Superior temporal gyrus (tissue), 1 donor: ENCODE data around the gene SFXN3.

ENCODE experiments used
- DNase-seq: peaks from one replicate; pipeline ENCODE4 v3.0.0-alpha.2; 2016; ENCODE audit errors: extremely low spot score

Gene SFXN3

GRCh38 chr10:101056365-101057151, 25.5 kb downstream of the SFXN3 start:
- DNase-seq = no peak

GRCh38 chr10:101060036-101060950, 29.3 kb downstream of the SFXN3 start:
- peak; percentile 93 for DNase-seq

DNA sequence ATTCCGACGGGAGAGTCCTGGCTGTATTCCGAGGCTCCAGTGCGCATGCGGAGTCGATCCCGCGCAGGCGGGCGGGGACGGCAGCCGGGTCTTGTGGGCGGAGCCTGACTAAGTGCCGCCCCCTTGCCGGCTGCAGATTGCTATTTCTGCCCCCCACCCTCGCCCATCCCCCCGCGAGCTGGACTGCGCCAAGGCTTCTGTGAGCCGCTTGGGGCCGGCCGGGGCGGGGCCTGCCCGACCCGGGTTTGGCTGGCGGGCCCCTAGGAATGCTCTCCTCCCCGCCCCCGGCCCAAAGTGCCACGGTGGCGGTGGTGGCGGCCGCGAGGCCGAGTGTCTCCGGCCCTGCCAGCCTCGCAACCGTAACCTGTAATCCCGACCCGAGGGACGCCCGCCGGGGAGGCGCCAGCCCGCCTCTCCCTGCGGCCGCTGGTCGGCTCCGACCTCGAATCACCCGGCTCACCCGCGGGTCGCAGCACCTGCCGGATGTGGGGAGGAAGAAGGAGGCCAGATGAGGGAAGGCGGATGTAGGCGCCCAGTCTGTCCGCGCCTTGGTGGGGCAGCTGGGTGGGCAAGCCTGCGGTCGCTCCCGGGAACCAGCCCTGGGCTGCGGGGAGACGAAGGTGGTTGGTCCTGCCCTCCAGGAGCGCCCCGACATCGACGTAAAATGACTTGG, 30.1 kb downstream of the SFXN3 start:
- peak; percentile 90 for DNase-seq

DNA sequence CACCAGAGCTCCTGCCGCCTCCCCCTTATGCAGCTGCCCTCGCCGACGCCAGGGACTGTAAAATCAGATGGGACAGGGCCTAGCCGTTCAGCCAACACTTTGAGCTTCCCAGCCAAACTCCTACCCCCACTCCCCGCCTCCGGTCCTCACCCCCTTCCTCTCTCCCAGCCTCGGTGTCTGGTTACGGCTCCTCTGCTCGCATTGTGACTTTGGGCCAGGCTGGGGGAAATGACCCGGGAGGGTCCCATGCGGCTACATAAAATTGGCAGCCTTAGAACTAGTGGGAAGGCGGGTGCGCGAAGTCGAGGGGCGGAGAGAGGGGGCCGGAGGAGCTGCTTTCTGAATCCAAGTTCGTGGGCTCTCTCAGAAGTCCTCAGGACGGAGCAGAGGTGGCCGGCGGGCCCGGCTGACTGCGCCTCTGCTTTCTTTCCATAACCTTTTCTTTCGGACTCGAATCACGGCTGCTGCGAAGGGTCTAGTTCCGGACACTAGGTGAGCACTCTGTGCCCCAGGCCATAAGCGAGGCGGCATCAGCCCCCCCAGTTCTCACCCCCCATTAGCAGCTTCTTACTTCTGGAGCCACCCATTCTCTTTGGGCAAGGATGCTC, 30.7 kb downstream of the SFXN3 start, which contains the start of gene KAZALD1:
Gene KAZALD1, plus strand, starts transcription at position 366 of the 608 bp plus-strand sequence. CDS start 604 bp downstream, outside the sequence.
- no peak for DNase-seq

DNA sequence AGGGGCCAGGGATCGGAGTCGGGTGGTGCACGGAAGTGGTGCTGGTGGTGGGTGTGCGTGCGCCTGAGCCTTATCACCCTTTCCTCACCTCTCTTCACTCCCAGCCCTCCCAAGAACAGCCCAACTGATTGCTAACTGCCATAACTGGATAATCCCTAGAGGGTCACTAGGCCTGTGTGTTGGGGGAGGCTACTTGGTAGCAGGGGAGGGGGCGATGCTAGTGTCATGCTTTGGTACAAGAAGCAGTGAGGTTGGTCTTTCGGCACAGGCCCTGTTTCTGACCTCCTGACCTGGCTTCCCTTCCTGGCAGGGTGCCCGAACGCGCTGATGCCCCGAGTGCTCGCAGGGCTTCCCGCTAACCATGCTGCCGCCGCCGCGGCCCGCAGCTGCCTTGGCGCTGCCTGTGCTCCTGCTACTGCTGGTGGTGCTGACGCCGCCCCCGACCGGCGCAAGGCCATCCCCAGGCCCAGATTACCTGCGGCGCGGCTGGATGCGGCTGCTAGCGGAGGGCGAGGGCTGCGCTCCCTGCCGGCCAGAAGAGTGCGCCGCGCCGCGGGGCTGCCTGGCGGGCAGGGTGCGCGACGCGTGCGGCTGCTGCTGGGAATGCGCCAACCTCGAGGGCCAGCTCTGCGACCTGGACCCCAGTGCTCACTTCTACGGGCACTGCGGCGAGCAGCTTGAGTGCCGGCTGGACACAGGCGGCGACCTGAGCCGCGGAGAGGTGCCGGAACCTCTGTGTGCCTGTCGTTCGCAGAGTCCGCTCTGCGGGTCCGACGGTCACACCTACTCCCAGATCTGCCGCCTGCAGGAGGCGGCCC, 31.4 kb downstream of the SFXN3 start:
- no peak for DNase-seq

DNA sequence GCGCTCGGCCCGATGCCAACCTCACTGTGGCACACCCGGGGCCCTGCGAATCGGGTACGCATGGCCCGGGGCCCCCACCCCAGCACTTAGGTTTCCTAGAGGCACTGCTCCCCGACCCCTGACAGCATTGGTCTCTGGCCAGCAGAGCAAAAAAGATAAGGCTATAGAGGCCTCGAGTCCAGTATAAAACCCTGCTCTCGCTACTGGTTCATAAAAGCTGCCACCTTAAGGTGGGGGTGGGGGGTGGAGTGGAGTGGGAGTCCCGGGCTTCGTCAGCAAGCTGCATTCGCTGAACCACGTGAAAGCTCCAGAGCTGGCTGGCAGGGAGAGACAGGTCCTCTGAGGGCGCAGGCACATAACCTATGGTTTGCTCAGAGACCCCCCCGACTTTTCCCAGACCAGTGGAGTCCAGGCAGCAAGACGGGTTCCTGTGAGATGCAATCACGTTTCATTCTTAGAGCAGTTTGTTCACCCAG, 32.1 kb downstream of the SFXN3 start:
- DNase-seq = no peak

DNA sequence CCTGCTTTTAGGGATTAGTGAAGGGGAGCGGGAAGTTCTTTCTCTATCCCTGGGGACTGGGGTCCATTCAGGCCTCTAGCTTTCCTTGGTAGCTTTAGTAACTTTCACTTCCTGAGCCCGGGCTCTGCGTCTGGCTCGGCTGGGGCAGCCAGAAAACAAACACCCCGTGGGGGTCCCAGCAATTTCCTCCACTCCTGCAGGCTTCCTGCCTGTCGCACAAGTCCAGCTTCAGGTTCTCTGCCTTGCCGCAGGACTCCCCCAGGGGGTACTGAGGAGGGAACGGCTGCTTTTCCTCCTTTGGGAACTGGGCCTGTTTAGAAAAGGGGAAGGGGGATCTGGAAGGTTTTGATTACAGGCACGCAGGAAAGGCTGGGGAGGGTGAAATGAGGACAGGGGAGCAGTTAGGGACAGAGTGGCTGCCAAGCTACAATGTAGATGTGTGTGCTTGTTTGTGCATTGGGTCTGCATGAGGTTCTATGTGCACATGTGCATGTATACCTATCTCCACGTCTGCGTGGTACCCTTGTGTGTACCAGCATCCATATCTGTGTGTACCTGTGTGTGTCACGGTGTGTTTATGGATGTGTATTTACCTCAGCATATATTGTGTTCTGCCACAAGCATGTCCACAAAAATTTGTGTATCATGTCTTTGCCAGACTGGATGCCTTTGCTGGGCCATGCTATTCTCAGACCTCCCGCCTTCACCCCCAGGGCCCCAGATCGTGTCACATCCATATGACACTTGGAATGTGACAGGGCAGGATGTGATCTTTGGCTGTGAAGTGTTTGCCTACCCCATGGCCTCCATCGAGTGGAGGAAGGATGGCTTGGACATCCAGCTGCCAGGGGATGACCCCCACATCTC, 32.7 kb downstream of the SFXN3 start:
- DNase-seq = no peak

- DNase-seq = no peak
Measured at GRCh38 chr10:101064415-101065030, 33.5 kb downstream of the SFXN3 start.

DNA sequence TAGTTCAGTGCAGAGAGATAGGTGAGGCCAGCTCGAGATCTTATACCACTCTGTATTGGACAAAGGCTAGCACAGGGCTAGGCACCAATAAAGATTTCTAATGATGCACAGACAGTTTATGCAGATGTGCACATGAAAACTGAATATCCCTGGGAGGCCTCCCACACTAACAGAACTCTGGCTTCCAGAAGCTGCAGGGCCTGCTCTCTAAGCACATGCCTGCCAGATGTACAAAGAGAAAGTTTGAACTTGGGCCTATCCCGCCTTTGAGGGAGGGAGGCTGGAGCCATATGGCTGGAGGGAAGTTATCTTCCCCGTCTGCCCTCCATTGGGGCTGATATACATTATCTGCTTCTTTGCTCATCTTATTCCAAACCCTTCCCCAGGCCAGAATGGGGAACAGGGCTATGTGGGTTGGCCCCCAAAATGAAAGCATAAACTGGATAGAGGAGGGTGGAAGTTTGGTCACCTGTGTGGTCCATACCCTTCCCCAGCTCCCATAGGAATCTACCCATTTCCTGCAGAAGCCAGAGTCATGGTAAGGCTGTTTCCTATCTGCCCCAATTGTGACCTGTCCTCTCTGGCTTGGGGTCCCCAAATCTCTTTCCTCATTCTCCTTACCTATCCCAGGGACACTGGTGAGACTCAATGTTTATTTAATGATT, 34.6 kb downstream of the SFXN3 start:
- no peak for DNase-seq

GRCh38 chr10:101066146-101066895, 35.3 kb downstream of the SFXN3 start:
- DNase-seq = peak; percentile 23

DNA sequence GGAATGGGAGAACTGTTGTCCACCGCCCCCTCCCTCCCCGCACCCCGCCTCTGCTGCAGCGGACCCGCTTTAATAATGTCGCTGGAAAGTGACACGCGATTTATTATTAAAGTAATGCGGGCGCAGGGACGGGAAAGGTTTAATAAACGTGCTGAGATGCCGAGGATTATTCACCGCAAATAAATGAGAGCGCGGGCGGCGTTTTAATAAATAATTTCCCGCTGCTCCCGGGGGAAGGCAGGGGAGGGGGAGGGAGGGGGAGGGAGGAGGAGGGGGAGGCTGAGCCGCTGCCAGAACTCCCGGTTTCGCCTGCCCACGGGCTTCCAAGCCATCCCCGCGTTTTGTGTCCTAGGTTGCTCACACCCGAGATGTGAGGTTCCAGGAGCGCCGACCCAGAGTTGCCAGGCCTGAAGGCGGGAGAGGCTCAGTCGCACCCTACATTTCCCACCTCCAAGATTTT, 35.9 kb downstream of the SFXN3 start:
- DNase-seq = no peak

- peak; percentile 92 for DNase-seq
Measured at GRCh38 chr10:101067356-101068083, 36.5 kb downstream of the SFXN3 start.

- DNase-seq = no peak
Measured at GRCh38 chr10:101069441-101069840, 38.4 kb downstream of the SFXN3 start.

GRCh38 chr10:101070098-101070497, 39.1 kb downstream of the SFXN3 start:
- no peak for DNase-seq

- DNase-seq = no peak
Measured at GRCh38 chr10:101071267-101071884, 40.3 kb downstream of the SFXN3 start.

DNA sequence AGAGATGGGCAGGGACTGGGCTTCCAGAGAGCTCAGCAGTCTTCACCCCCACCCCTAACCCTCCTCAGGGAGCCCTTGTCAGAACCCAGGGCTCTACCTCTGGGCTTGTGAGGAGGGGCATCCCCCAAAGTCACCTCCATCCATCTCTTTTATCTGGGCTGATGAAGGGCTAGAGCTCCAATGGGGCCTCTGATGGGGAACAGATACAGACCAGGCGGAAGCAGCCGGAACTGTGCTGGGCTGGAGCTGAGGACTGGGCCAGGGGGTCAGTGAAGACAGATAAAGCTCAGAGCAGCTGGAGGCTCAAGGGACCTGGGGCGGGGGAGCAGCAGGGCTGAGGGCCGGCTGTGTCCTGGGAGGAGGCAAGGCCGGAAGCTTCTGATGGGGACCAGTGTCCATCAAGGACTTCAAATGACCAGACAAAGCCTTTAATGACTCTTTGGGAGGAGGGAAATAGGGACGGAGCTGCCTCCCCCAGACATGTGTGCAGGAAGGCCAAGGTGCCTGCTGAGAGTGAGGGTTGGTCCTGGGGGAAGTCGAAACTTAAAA, 40.9 kb downstream of the SFXN3 start:
- DNase-seq = no peak
